ENCODE measurements around the gene SMARCC1. TPM values are rescaled to one million over a fixed set of nuclear protein-coding genes. Genes with fewer than 3 reads are reported as not detected.

SMARCC1 gene
- total RNA-seq, 1 experiment from 2014 or later, result 168 TPM

GRCh38 chr3:47643092-47643491, 138.6 kb downstream of the SMARCC1 start:
- BruUV-seq (replicated peaks), result no TSS peak
- Histone ChIP-seq H3K36me3 (ENCODE audit: control insufficient read depth in 1 of 2, insufficient read depth in 2 of 2, low read length in 2 of 2) (peaks cover 9 to 10% of the 10 kb centered on the region in 2 experiments; a peak in 2 of 4 replicates), H3K4me2 (ENCODE audit: low read length) (no peak overlapping the region), H3K9ac (ENCODE audit: low read length) (no peak overlapping the region), H2AFZ (ENCODE audit: low read depth, low read length, poor library complexity, severe bottlenecking) (no peak overlapping the region), H3K27me3 (ENCODE audit: insufficient read depth, low read length) (no peaks in the 10 kb centered on the region), H3K79me2 (ENCODE audit: insufficient read depth, low read length) (peaks cover 62% of the 10 kb centered on the region), H3K4me1 (ENCODE audit: control insufficient read depth in 1 of 2, insufficient read depth in 2 of 2, low read length in 2 of 2) (no peaks in the 10 kb centered on the region), H3K9me3 (ENCODE audit: control insufficient read depth in 1 of 2, insufficient read depth in 1 of 2, low read depth in 1 of 2, low read length in 2 of 2) (no peaks in the 10 kb centered on the region), H3K4me3 (replicated peaks in 1 of 2; ENCODE audit: low read depth in 1 of 2, low read length in 2 of 2) (no peak overlapping the region), H3K27ac (ENCODE audit: low read depth, low read length) (no peak overlapping the region), H3K9me2 (ENCODE audit: insufficient read depth) (no peaks in the 10 kb centered on the region), H4K20me1 (ENCODE audit: insufficient read depth) (peaks cover 9% of the 10 kb centered on the region; the same call in 1 of the 2 replicates)
- no peak for ATAC-seq
- TF ChIP-seq CTCF (IDR thresholded peaks at IDR 0.05 in 2 of 3, conservative IDR thresholded peaks at IDR 0.05 in 1 of 3; ENCODE audit: borderline replicate concordance in 1 of 3, insufficient read depth in 1 of 3, low read depth in 2 of 3, low read length in 2 of 3), result no peak
- TF ChIP-seq SIN3A (IDR thresholded peaks at IDR 0.05; ENCODE audit: low read depth), result no peak
- TF ChIP-seq ZBTB33 (IDR thresholded peaks at IDR 0.05; ENCODE audit: extremely low read depth, insufficient replicate concordance, low read length), result no peak
- no peak for TF ChIP-seq CBX3 (IDR thresholded peaks at IDR 0.05; ENCODE audit: low read depth)
- TF ChIP-seq, protein P1, sequence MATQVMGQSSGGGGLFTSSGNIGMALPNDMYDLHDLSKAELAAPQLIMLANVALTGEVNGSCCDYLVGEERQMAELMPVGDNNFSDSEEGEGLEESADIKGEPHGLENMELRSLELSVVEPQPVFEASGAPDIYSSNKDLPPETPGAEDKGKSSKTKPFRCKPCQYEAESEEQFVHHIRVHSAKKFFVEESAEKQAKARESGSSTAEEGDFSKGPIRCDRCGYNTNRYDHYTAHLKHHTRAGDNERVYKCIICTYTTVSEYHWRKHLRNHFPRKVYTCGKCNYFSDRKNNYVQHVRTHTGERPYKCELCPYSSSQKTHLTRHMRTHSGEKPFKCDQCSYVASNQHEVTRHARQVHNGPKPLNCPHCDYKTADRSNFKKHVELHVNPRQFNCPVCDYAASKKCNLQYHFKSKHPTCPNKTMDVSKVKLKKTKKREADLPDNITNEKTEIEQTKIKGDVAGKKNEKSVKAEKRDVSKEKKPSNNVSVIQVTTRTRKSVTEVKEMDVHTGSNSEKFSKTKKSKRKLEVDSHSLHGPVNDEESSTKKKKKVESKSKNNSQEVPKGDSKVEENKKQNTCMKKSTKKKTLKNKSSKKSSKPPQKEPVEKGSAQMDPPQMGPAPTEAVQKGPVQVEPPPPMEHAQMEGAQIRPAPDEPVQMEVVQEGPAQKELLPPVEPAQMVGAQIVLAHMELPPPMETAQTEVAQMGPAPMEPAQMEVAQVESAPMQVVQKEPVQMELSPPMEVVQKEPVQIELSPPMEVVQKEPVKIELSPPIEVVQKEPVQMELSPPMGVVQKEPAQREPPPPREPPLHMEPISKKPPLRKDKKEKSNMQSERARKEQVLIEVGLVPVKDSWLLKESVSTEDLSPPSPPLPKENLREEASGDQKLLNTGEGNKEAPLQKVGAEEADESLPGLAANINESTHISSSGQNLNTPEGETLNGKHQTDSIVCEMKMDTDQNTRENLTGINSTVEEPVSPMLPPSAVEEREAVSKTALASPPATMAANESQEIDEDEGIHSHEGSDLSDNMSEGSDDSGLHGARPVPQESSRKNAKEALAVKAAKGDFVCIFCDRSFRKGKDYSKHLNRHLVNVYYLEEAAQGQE (IDR thresholded peaks at IDR 0.05; ENCODE audit: low read depth), result no peak
- ChIA-PET POLR2A (no interaction called here), CTCF (no interaction called here), RAD21 (ENCODE audit: low non-redundant PET in 1 of 2, low total read pairs in 2 of 2, uncharacterized antibody in 2 of 2, unreplicated experiment in 2 of 2) (no interaction called here)
- intact Hi-C loops (cut with micrococcal nuclease), result no loop called here
- no peak for DNase-seq (ENCODE audit: low read depth, low spot score)
